ENCODE data around the gene P3H1. TPM values are rescaled to one million over a fixed set of nuclear protein-coding genes. Genes with fewer than 3 reads are reported as not detected.

Gene P3H1
- total and polyA plus RNA-seq, 3 experiments from 2014 or later = 11.1 to 38.5 (median 35.6) TPM

- Mint-ChIP-seq H3K27me3 (no peaks in the 10 kb centered on the region), H3K27ac (peak overlapping the region in 1 of 8 donors; percentile 74), H3K9me3 (peaks cover 0 to 2% (median 0%) of the 10 kb centered on the region in 5 donors), H3K4me1 (no peaks in the 10 kb centered on the region), H3K36me3 (peaks cover 21 to 79% (median 34%) of the 10 kb centered on the region in 3 donors), H3K4me3 (no peak overlapping the region)
- Histone ChIP-seq H3K36me3 (ENCODE audit: insufficient read depth, low read length) (peaks cover 38% of the 10 kb centered on the region), H3K4me3 (ENCODE audit: low read length) (no peak overlapping the region), H3K27me3 (ENCODE audit: insufficient read depth, low read length, poor library complexity, severe bottlenecking) (no peaks in the 10 kb centered on the region), H3K27ac (ENCODE audit: low read depth, low read length) (no peak overlapping the region), H3K9me3 (ENCODE audit: low read length) (no peaks in the 10 kb centered on the region), H3K4me1 (ENCODE audit: insufficient read depth, low read length) (no peaks in the 10 kb centered on the region)
- CTCF ChIA-PET = no interaction called here
- DNase-seq = no peak
- POLR2A ChIA-PET = no interaction called here
Observed at GRCh38 chr1:42750041-42750440, 16.8 kb downstream of the P3H1 start.

GRCh38 chr1:42748461-42749410 lies 18.1 kb downstream of the P3H1 start:
- Mint-ChIP-seq H3K4me3 (no peak overlapping the region), H3K27ac (peak overlapping the region in 4 of 8 donors; percentile 0 to 86 (median 48))
- DNase-seq = no peak

GRCh38 chr1:42748021-42748420 lies 18.8 kb downstream of the P3H1 start:
- Histone ChIP-seq H3K4me1 (ENCODE audit: insufficient read depth, low read length) (no peaks in the 10 kb centered on the region), H3K9me3 (ENCODE audit: low read length) (no peaks in the 10 kb centered on the region), H3K36me3 (ENCODE audit: insufficient read depth, low read length) (peaks cover 25% of the 10 kb centered on the region), H3K27me3 (ENCODE audit: insufficient read depth, low read length, poor library complexity, severe bottlenecking) (no peaks in the 10 kb centered on the region), H3K4me3 (ENCODE audit: low read length) (no peak overlapping the region), H3K27ac (ENCODE audit: low read depth, low read length) (no peak overlapping the region)
- peaks cover 0 to 2% (median 0%) of the 10 kb centered on the region in 5 donors for H3K9me3 Mint-ChIP-seq
- H3K4me1 Mint-ChIP-seq = no peaks in the 10 kb centered on the region
- H3K27ac Mint-ChIP-seq = peak overlapping the region in 2 of 8 donors; percentile 2 to 33
- H3K4me3 Mint-ChIP-seq = no peak overlapping the region
- H3K36me3 Mint-ChIP-seq = peaks cover 17 to 61% (median 26%) of the 10 kb centered on the region in 3 donors
- POLR2A ChIA-PET = no interaction called here
- no peak for DNase-seq
- CTCF ChIA-PET = interaction anchor here (1.5 kb wide), 1 partner anchor 19 kb away, joined by 3 read pairs; the partner anchor contains the start of gene C1orf50
- H3K27me3 Mint-ChIP-seq = no peaks in the 10 kb centered on the region

More at GRCh38 chr1:42748461-42749410, 18.1 kb downstream of the P3H1 start:
- no peak overlapping the region for H3K27ac ChIP-seq (ENCODE audit: low read depth, low read length)
- H3K9me3 Mint-ChIP-seq = peaks cover 0 to 2% (median 0%) of the 10 kb centered on the region in 5 donors
- POLR2A ChIA-PET = no interaction called here
- no peaks in the 10 kb centered on the region for H3K4me1 Mint-ChIP-seq
- CTCF ChIA-PET = no interaction called here
- no peaks in the 10 kb centered on the region for H3K27me3 Mint-ChIP-seq
- H3K4me3 ChIP-seq (ENCODE audit: low read length) = no peak overlapping the region
- no peaks in the 10 kb centered on the region for H3K27me3 ChIP-seq (ENCODE audit: insufficient read depth, low read length, poor library complexity, severe bottlenecking)
- H3K36me3 ChIP-seq (ENCODE audit: insufficient read depth, low read length) = peaks cover 29% of the 10 kb centered on the region
- no peaks in the 10 kb centered on the region for H3K4me1 ChIP-seq (ENCODE audit: insufficient read depth, low read length)
- H3K36me3 Mint-ChIP-seq = peaks cover 17 to 66% (median 26%) of the 10 kb centered on the region in 3 donors
- no peaks in the 10 kb centered on the region for H3K9me3 ChIP-seq (ENCODE audit: low read length)

DNA sequence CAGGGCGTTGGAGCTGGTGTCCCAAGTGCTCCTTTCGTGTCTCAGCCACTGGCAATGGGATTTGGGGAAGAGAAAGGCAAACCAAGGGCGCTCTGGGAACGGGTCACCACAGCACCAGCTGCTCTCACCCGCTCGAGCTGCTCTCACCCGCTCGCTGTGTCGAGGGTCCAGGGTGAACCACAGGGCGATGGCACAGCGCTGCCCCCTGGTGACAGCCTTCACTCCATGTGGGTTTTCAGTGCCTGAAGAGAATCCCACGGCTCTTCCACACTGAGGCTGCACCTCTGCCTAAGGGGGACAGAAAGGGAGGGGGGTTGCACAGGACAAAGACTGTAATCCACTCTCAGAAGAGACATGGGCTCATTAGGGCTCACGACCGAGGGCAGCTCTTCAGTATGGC lies 19.7 kb downstream of the P3H1 start:
- peak overlapping the region in 1 of 8 donors; percentile 65 for H3K27ac Mint-ChIP-seq
- Histone ChIP-seq H3K9me3 (ENCODE audit: low read length) (no peaks in the 10 kb centered on the region), H3K36me3 (ENCODE audit: insufficient read depth, low read length) (peaks cover 17% of the 10 kb centered on the region), H3K4me1 (ENCODE audit: insufficient read depth, low read length) (no peaks in the 10 kb centered on the region), H3K4me3 (ENCODE audit: low read length) (no peak overlapping the region), H3K27me3 (ENCODE audit: insufficient read depth, low read length, poor library complexity, severe bottlenecking) (no peaks in the 10 kb centered on the region), H3K27ac (ENCODE audit: low read depth, low read length) (no peak overlapping the region)
- H3K36me3 Mint-ChIP-seq = peaks cover 12 to 52% (median 20%) of the 10 kb centered on the region in 3 donors
- H3K4me3 Mint-ChIP-seq = no peak overlapping the region
- ChIA-PET POLR2A (no interaction called here), CTCF (interaction anchor here (0.7 to 2.0 kb wide), 7 partner anchors 11 to 403 kb away, joined by 3 to 10 read pairs (median 3); partner anchors contain the start of gene C1orf50)
- no peaks in the 10 kb centered on the region for H3K4me1 Mint-ChIP-seq
- no peaks in the 10 kb centered on the region for H3K27me3 Mint-ChIP-seq
- H3K9me3 Mint-ChIP-seq = peaks cover 0 to 2% (median 0%) of the 10 kb centered on the region in 5 donors
- DNase-seq = peak; percentile 16 to 63 (median 33)

DNA sequence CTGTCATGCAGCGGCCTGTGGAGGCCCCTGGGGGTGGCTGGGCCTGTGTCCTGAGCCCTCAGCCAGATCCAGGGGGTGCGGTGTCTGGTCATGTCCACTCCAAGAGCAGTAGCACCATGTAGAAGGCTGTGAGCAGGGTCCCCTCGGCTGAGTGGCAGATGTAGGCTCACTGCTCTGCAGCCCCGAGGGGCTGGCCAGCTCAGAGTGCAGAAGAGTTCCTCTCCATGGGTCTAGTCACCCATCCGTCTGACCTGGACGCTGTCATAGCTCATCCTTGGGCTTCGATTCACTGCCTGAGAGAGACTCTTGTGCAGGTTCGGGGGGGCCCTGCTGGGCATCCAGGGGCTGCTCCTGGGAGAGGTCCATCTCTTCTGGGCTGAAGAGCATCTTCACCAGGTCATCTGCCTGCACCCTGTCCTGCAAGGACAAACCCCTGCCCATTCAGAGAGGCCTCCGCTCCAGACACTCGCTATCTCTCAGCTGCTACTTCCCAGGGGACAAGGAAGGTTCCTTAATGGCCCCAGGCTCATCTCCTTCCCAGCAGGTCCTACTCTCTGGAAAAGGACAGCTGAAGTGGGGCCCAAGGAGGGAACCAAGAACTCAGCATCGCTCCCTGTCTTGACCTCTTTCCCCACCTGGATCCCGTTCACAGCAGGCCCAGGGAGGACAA lies 20.3 kb downstream of the P3H1 start:
- H3K27ac ChIP-seq (ENCODE audit: low read depth, low read length) = no peak overlapping the region
- no peak overlapping the region for H3K4me3 Mint-ChIP-seq

GRCh38 chr1:42745851-42746250 lies 21.0 kb downstream of the P3H1 start:
- Mint-ChIP-seq H3K27ac (no peak overlapping the region), H3K4me3 (no peak overlapping the region), H3K36me3 (peaks cover 5 to 45% (median 14%) of the 10 kb centered on the region in 3 donors), H3K4me1 (no peaks in the 10 kb centered on the region), H3K27me3 (no peaks in the 10 kb centered on the region), H3K9me3 (no peaks in the 10 kb centered on the region)
- Histone ChIP-seq H3K4me1 (ENCODE audit: insufficient read depth, low read length) (no peaks in the 10 kb centered on the region), H3K4me3 (ENCODE audit: low read length) (no peak overlapping the region), H3K36me3 (ENCODE audit: insufficient read depth, low read length) (peaks cover 12% of the 10 kb centered on the region), H3K9me3 (ENCODE audit: low read length) (no peaks in the 10 kb centered on the region), H3K27ac (ENCODE audit: low read depth, low read length) (no peak overlapping the region), H3K27me3 (ENCODE audit: insufficient read depth, low read length, poor library complexity, severe bottlenecking) (no peaks in the 10 kb centered on the region)
- ChIA-PET CTCF (interaction anchor here (1.0 to 2.0 kb wide), 4 partner anchors 169 to 328 kb away, joined by 3 to 10 read pairs (median 4); no protein-coding TSS in a partner anchor), POLR2A (no interaction called here)
- no peak for DNase-seq

More for the DNA sequence above, 20.3 kb downstream of the P3H1 start:
- H3K27me3 Mint-ChIP-seq = no peaks in the 10 kb centered on the region
- Histone ChIP-seq H3K4me1 (ENCODE audit: insufficient read depth, low read length) (no peaks in the 10 kb centered on the region), H3K9me3 (ENCODE audit: low read length) (no peaks in the 10 kb centered on the region), H3K27me3 (ENCODE audit: insufficient read depth, low read length, poor library complexity, severe bottlenecking) (no peaks in the 10 kb centered on the region), H3K4me3 (ENCODE audit: low read length) (no peak overlapping the region), H3K36me3 (ENCODE audit: insufficient read depth, low read length) (peaks cover 12% of the 10 kb centered on the region)
- CTCF ChIA-PET = interaction anchor here (0.7 to 2.0 kb wide), 8 partner anchors 11 to 402 kb away, joined by 3 to 10 read pairs (median 3); partner anchors contain the start of gene C1orf50
- H3K36me3 Mint-ChIP-seq = peaks cover 6 to 47% (median 16%) of the 10 kb centered on the region in 3 donors
- peak overlapping the region in 1 of 8 donors; percentile 65 for H3K27ac Mint-ChIP-seq
- DNase-seq = no peak
- no peaks in the 10 kb centered on the region for H3K4me1 Mint-ChIP-seq
- POLR2A ChIA-PET = no interaction called here
- H3K9me3 Mint-ChIP-seq = peaks cover 0 to 1% (median 0%) of the 10 kb centered on the region in 5 donors

- CTCF ChIA-PET = interaction anchor here (1.9 kb wide), 1 partner anchor 23 kb away, joined by 6 read pairs; the partner anchor contains the start of genes C1orf50 and P3H1
- Histone ChIP-seq H3K4me3 (ENCODE audit: low read length) (no peak overlapping the region), H3K36me3 (ENCODE audit: insufficient read depth, low read length) (peaks cover 3% of the 10 kb centered on the region), H3K27me3 (ENCODE audit: insufficient read depth, low read length, poor library complexity, severe bottlenecking) (no peaks in the 10 kb centered on the region), H3K27ac (ENCODE audit: low read depth, low read length) (no peak overlapping the region), H3K4me1 (ENCODE audit: insufficient read depth, low read length) (no peaks in the 10 kb centered on the region), H3K9me3 (ENCODE audit: low read length) (no peaks in the 10 kb centered on the region)
- Mint-ChIP-seq H3K4me3 (no peak overlapping the region), H3K36me3 (peaks cover 0 to 32% (median 5%) of the 10 kb centered on the region in 3 donors), H3K9me3 (no peaks in the 10 kb centered on the region), H3K27me3 (no peaks in the 10 kb centered on the region), H3K4me1 (no peaks in the 10 kb centered on the region), H3K27ac (peak overlapping the region in 1 of 8 donors; percentile 68)
- POLR2A ChIA-PET = no interaction called here
- DNase-seq = no peak
Observed at GRCh38 chr1:42744148-42744413, 22.7 kb downstream of the P3H1 start.
